ENCODE data around the gene RAP1GAP.

DNA sequence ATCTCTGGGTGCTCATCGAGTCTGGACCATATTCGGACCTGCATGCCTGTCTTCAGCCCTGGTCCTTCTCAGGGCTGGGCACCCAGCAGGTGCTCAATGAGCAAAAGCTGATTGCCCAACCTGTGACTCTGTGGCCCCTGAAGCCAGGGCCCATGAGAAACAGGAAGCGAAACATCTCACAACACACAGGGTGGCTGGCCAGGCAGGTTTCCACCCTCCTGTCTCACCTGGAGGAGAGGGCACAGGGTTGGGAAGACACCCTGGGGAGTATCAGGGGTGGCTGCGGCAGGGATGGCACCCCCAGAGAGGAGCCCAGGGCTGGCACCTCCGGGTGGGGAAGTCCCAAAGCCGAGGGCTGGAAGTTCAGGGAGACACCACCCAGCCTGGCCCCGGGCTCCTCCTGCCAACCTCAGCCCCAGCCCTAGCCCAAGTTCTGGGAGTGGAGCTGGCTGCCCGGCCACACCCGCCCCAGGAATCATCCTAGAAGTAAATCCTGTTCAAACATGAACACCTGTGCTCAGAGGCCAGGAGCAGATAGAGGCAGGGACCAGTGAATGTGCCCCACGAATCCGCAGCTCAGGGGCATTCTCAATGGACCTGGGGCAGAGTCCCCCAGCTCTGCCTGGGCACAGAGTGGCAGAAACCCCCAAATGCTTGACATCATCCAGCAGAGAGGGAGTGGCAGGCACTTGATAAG is 54.6 kb downstream of the RAP1GAP start:
- TF ChIP-seq CTCF (IDR thresholded peaks at IDR 0.05; ENCODE audit: poor library complexity, severe bottlenecking), result no peak
- TF ChIP-seq POLR2AphosphoS5 (IDR thresholded peaks at IDR 0.05), result no peak
- TF ChIP-seq EP300 (conservative IDR thresholded peaks at IDR 0.05; ENCODE audit: poor library complexity, severe bottlenecking), result no peak
- no peak for TF ChIP-seq EZH2 (IDR thresholded peaks at IDR 0.05; ENCODE audit: borderline replicate concordance, insufficient read depth, low read length, poor library complexity, severe bottlenecking)

All from neural cell (in vitro differentiated cells).